ENCODE data around the gene PPIF. TPM values are rescaled to one million over a fixed set of nuclear protein-coding genes. Genes with fewer than 3 reads are reported as not detected.

PPIF gene
- total and polyA plus RNA-seq, 7 donors, result 26.4 to 74.9 (median 48.5) TPM

DNA sequence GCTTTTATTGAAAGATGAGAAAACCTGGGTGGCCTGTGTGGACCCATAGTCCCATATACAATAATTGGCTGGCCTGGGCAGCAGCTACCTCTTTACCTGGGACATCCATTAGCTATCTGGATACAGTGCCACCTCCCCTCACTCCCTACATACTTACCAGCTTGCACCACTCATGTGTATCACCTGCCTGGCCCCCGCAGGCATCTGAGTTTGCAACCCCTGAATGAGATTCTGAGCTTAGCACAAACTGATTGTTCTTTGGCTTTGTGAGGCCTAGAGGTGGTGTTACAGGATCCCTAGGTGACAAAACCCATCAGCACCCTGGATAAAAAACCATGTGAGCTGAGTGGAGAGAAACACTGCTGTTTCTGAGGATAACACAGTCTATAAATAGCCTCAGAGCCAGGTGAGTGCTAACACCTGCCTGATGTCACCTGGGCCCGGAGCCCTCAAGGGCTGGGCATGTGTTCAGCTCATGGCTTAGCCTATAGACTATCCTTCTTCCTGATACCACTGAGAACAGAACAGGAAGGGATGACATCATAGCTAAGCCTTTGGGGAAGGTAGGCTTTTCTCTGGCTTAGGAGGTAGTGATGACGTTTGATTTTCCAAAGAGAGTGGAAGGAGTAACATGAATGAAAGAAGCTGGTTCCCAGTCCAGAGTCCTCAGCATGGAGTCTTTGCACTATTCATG lies 2.6 kb upstream of the PPIF start:
- no peaks in the 10 kb centered on the region for H3K27me3 ChIP-seq
- H3K9me3 ChIP-seq, result no peaks in the 10 kb centered on the region
- DNase-seq, result no peak
- peaks cover 0 to 7% (median under 1%) of the 10 kb centered on the region in 4 donors for H3K36me3 ChIP-seq
- no peak for TF ChIP-seq EP300 (IDR thresholded peaks at IDR 0.05)
- TF ChIP-seq POLR2A (IDR thresholded peaks at IDR 0.05), result no peak
- TF ChIP-seq, protein P1, sequence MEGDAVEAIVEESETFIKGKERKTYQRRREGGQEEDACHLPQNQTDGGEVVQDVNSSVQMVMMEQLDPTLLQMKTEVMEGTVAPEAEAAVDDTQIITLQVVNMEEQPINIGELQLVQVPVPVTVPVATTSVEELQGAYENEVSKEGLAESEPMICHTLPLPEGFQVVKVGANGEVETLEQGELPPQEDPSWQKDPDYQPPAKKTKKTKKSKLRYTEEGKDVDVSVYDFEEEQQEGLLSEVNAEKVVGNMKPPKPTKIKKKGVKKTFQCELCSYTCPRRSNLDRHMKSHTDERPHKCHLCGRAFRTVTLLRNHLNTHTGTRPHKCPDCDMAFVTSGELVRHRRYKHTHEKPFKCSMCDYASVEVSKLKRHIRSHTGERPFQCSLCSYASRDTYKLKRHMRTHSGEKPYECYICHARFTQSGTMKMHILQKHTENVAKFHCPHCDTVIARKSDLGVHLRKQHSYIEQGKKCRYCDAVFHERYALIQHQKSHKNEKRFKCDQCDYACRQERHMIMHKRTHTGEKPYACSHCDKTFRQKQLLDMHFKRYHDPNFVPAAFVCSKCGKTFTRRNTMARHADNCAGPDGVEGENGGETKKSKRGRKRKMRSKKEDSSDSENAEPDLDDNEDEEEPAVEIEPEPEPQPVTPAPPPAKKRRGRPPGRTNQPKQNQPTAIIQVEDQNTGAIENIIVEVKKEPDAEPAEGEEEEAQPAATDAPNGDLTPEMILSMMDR (IDR thresholded peaks at IDR 0.05), result no peak
- TF ChIP-seq POLR2AphosphoS5 (IDR thresholded peaks at IDR 0.05), result no peak
- H3K4me1 ChIP-seq, result peaks cover 0 to 29% (median 27%) of the 10 kb centered on the region in 4 donors
- 45 to 78% methylated on average over 3 of the region's 3 CpGs for WGBS, 2 donors
- no peak overlapping the region for H3K4me3 ChIP-seq
- no peak overlapping the region for H3K27ac ChIP-seq
- intact Hi-C loops (cut with DNase I), result no loop called here

- TF ChIP-seq POLR2A (IDR thresholded peaks at IDR 0.05) (no peak), POLR2AphosphoS5 (IDR thresholded peaks at IDR 0.05) (no peak), EP300 (IDR thresholded peaks at IDR 0.05) (no peak)
- TF ChIP-seq, protein P1 (IDR thresholded peaks at IDR 0.05), result no peak
- Histone ChIP-seq H3K4me3 (no peak overlapping the region), H3K9me3 (no peaks in the 10 kb centered on the region), H3K4me1 (peaks cover 0 to 31% (median 28%) of the 10 kb centered on the region in 4 donors), H3K27me3 (no peaks in the 10 kb centered on the region), H3K36me3 (peaks cover 2 to 15% (median 9%) of the 10 kb centered on the region in 4 donors), H3K27ac (no peak overlapping the region)
- intact Hi-C loops (cut with DNase I), result no loop called here
- 80 to 84% methylated on average over 5 of the region's 5 CpGs for WGBS, 2 donors
- DNase-seq, result no peak
These were observed 1.8 kb upstream of the PPIF start for GRCh38 chr10:79345241-79346011.

GRCh38 chr10:79346012-79346340 lies 1.3 kb upstream of the PPIF start:
- no peak for TF ChIP-seq POLR2AphosphoS5 (IDR thresholded peaks at IDR 0.05)
- no peaks in the 10 kb centered on the region for H3K27me3 ChIP-seq
- no peak for DNase-seq
- peaks cover 0 to 31% (median 28%) of the 10 kb centered on the region in 4 donors for H3K4me1 ChIP-seq
- H3K27ac ChIP-seq, result no peak overlapping the region
- WGBS, 2 donors, result 95 to 98% methylated on average over 2 of the region's 2 CpGs
- intact Hi-C loops (cut with DNase I), result no loop called here
- H3K4me3 ChIP-seq, result no peak overlapping the region
- no peaks in the 10 kb centered on the region for H3K9me3 ChIP-seq
- H3K36me3 ChIP-seq, result peaks cover 7 to 21% (median 14%) of the 10 kb centered on the region in 4 donors

GRCh38 chr10:79346388-79347225 lies 662 bp upstream of the PPIF start:
- H3K4me1 ChIP-seq, result peaks cover 0 to 31% (median 28%) of the 10 kb centered on the region in 4 donors
- 62 to 72% methylated on average over 12 of the region's 12 CpGs for WGBS, 2 donors

More at GRCh38 chr10:79346388-79347225, 662 bp upstream of the PPIF start:
- Histone ChIP-seq H3K4me3 (peak overlapping the region in 2 of 4 donors; percentile 68 to 73), H3K27ac (peak overlapping the region in 2 of 4 donors; percentile 85 to 88), H3K27me3 (no peaks in the 10 kb centered on the region), H3K36me3 (peaks cover 13 to 27% (median 19%) of the 10 kb centered on the region in 4 donors), H3K9me3 (no peaks in the 10 kb centered on the region)
- intact Hi-C loops (cut with DNase I), result no loop called here
- peak; percentile 71 for DNase-seq
- TF ChIP-seq, protein P1 (IDR thresholded peaks at IDR 0.05), result no peak
- TF ChIP-seq EP300 (IDR thresholded peaks at IDR 0.05) (no peak), POLR2A (IDR thresholded peaks at IDR 0.05) (no peak), POLR2AphosphoS5 (IDR thresholded peaks at IDR 0.05) (no peak)
